T1000 (cell line): ENCODE measurements around the gene LAMA3.

ENCODE experiments used
- DNase-seq: peaks from one replicate; lab custom pipeline; 2025; ENCODE audit warnings: mixed read lengths; lab: John Stamatoyannopoulos, UW

LAMA3 gene

DNA sequence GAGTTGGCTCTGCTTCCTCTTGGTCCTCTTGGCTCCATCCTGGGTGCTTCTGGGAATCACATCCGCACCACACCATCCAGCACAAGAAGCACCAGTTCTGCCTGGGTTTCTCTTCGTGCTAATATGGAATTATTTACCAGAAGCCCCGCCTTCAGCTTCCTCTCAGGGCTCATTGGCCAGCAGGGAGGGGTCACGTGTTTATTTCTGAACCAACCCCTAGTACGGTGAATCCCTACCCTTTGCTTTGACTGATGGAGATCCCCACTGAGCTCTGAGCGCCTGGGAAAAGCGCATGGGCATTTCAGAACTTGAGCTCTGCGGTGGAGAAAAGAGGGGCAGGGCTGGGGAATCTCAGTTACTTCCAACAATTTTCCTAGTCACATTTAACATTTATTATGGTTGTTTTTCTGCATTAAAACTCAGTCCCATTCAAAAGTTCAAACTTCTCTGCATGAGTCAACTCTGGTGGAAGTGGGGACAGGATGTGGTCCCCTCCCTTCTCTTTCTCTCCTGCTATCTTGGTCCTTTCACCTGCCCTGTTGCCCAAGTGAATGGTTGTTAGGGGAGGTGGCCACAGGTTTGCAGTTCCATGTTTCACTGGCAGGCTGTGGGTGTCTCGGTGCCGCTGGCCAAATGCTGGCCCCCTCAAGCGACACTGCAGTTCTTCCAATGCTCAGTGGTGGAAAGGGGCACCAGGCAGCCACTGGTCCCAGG lies 248.9 kb downstream of the LAMA3 start:
- no peak for DNase-seq

DNA sequence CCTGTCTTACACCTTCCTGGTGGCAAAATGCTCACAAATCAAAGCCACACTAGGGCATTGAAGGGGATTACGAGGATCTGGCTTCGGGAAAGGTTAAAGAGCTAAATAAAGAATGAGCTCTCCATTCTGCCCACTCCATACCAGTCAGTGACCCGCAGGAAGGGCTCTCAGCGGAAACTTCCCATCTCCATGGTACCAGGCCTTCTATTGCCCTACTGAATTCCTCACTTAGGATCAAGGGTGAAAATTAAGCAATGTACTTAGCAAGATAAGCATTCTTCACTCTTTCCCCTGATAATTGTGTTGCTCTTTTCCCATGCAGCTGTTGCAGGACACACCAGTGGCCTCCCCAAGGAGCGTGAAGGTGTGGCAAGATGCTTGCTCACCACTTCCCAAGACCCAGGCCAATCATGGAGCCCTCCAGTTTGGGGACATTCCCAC lies 249.7 kb downstream of the LAMA3 start:
- DNase-seq = no peak

DNA sequence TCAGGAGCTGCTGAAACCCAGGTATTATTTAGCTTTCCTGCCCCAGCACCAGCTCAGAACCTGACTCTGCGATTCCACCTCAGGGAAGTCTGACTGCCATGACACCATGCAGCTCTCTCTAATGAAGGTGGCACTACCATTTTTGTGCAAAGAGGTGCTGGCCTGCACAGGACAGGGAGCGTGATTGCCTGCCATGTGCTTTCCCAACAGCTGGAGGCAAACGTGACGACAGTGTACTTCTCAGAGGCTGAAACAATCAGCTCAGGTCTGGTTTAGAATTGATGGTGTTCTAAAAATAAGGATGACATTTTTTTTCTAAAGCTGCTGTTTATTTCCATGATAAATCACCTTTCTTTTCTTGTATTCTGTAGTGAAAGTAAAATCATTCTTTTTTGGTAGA lies 250.1 kb downstream of the LAMA3 start:
- DNase-seq = no peak

DNA sequence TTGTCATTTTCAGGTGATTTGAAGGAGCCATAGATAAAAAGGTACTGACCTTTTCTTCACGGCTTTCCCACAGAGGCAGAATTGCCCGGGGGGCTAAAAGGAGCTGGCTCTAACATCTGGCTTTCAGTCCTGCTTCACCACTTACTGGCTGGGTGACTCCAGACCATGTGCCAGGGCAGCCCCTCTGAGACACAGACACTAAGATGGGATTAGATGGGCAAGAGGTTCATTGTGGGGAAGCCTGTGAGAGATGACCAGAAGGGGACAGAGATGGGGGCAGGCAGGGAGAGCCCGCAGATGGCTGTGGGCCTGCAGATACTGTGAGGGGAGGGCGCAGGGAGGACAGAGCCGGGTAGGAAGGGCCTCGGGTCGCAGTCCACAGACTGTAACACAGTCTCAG lies 250.6 kb downstream of the LAMA3 start:
- DNase-seq = no peak

DNA sequence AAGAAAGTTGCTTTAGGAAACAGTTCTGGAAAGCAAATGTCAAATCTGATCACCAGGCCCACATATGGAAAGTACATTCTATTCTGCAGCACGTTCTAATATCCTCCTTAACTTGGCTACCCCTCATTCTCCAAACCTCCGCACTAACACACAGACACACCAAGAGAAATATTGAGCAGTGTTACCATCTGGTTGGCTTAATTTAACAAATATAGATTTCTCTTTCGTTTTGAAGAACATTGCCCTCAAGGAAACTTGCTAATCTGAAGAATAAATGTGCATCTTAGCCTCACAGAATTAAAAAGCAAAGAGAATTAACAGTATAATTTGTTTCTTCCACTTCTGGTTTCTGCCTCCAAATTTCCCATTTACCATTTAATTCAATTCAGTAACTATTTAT lies 252.5 kb downstream of the LAMA3 start:
- no peak for DNase-seq

DNA sequence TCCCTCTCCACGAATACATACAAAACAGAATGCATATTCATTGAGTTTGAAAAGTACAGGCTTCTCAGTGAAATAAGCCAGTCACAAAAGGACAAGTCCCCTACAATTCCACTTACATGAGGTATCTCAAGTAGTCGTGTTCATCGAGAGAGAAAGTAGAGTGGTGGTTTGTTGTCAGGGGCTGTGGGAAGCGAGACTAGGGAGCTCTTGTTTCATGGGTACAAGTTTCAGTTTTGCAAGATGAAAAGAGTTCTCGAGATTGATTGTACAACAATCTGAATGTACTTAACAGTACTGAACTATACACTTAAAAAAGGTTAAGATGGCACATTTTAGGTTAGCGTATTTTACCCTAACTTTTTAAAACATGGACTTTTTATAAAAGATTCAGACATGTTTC lies 253.9 kb downstream of the LAMA3 start:
- no peak for DNase-seq

DNA sequence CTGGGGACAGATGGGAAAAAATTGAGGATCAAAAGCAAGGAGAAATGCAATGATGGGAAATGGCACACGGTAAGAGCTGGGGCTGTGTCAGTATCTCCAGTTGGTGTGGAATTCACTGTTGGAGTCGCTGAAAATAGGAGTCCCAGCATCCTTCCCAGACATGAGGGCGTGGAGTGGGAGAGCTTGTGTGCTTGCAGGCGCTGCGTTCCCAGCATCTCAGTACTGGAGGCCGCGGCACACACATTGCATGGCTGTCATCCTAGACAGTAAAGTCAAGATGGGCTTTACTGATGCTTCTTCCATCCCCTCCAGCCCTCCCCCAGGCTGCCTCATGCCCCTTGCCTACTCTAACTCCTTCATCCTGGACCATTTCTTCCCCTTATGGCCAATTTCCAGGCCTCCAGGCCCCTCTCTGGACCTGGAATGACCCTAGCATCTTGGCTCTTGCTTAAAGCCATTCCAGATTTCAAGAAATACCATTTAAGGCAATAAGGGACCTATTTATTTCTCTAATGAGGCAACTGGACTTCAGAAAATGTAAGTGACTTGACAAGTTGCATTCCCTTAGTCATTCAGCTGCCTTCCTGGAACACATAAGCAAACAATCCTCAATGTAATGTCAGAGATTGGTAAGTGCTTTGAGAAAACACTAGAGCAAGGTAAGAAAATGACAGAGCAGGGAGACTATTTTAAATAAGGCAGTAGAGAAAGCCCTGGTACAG lies 254.8 kb downstream of the LAMA3 start:
- no peak for DNase-seq

DNA sequence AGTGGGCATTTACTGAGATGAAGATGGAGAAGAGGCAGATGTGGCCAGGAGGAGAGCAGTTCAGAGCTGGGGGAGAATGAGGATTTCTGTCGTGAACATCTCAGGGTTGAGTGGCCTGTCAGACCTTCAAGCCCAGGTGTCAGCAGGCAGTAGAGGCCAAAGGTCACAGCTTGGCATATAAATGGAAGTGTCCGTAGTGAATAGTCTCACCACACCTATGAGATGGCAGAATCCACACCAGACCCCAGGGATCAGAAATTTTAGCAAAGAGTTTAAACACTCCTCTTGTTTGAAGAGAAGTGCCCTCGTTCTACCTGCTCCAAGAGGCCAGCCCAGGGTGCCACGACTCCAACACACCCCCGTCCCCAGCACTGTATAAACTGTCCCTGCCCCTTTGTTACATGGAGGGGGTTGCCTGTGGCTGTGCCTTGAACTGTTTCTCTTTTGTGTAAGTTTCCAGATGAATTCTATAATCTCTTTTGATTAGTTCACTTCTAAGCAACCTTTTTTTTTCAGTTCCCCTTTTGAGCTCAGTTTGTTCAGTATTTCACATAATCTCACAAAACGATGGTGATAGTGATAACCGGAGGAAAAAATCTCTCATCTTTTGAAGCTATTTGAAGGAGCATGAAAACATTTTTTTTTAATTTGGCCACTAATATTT lies 256.3 kb downstream of the LAMA3 start:
- no peak for DNase-seq

DNA sequence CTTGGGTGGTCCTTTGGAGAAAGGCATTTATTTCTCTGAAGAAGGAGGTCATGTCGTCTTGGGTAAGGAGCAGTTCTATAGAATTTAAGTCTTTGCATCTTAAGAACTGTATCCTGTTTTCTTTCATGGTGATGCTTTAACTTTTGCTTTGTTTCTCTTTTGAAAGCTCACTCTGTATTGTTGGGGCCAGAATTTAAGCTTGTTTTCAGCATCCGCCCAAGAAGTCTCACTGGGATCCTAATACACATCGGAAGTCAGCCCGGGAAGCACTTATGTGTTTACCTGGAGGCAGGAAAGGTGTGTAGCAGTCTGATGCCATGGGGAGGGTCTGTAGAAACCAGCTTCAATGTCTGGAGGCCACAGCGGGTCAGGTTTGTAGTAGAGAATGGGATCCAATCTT lies 260.6 kb downstream of the LAMA3 start:
- no peak for DNase-seq

DNA sequence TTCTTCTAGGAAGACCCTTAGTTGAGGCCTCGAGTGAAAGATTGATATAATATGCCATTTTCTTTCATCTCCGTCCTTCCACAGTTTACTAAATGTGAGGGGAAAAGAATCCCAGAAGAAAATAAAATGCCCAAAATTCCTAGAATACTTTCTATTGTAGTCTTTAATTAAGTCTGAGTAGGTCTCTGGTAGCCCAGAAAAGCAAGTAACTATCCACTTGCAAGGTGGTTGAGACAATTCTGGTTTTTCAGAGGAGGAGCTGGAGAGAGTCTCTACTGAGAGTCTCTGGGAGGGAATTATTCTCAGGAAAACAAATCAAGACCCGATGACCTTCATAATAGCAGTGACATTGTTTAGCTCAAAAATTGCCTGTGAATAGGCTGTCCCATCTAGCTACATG lies 261.4 kb downstream of the LAMA3 start:
- DNase-seq = no peak

DNA sequence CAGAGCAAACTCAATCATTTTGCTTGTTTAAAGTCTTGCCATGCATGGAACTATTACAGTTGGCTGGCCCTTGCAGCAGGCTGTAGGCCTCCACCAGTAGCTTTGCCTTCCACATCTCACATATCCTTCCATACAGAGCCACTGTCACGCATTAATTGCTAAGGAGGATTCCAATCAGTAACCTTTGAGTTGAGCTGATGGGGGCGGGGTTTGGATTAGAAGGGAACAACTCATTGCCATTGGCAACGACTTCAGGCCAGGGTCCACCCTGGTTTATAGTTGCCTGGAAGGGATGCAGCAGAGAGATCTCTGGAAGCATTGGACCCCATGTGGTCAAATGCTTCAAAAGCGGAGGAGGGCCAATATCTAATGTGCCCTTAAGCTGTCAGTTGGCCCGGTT lies 262.0 kb downstream of the LAMA3 start:
- DNase-seq = no peak

DNA sequence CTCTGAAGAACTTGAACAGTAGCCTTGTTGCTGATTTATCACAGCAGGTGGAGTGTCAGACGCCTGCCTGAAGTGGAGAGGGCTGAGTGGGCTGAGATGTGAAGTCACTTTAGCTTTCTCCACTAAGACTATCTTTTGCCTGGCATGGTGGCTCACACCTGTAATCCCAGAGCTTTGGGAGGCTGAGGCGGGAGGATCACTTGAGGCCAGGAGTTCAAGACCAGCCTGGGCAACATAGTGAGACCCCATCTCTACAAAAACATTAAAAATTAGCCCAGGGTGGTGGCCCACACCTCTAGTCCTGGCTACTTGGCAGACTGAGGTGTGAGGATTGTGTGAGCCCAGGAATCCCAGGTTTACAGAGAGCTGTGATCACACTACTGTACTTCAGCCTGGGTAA lies 264.7 kb downstream of the LAMA3 start:
- DNase-seq = no peak

DNA sequence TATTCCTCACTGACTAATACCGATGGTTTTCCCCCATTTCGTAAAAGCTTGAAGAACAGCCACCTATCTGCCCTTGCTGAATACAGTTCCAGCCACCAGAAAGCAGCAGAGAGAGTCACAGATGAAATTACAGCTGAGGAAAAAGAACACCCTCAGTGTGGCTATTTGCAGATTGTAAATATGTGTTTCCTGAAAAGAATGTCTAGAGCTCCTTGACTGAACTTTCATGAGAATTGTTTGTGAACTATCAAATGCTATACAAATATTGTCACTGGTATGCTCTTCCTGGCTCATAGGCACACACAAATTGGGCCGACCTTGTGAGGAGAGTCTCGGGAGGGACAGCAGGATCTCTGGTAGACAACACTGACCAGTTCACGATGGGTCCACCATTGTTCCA lies 267.2 kb downstream of the LAMA3 start:
- DNase-seq = no peak

DNA sequence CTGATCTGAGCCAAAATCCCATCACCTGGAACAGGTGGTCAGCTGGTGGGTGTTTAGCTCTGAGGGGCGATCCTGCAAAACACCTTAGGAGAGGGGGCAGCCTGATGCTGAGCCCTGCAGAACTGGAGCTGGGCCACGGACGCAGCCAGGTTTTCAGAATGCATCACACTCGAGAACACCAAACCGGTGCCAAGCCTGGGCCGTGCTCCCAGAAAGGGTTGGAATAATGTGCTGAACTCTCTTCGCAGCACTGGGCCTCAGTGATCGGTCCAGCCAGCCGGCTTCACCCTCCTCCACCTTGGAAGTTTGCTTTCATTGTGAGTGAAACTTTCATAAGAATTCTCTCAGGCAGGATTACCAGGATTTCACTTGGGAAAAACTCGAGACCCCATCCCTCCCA lies 268.8 kb downstream of the LAMA3 start:
- DNase-seq = no peak

DNA sequence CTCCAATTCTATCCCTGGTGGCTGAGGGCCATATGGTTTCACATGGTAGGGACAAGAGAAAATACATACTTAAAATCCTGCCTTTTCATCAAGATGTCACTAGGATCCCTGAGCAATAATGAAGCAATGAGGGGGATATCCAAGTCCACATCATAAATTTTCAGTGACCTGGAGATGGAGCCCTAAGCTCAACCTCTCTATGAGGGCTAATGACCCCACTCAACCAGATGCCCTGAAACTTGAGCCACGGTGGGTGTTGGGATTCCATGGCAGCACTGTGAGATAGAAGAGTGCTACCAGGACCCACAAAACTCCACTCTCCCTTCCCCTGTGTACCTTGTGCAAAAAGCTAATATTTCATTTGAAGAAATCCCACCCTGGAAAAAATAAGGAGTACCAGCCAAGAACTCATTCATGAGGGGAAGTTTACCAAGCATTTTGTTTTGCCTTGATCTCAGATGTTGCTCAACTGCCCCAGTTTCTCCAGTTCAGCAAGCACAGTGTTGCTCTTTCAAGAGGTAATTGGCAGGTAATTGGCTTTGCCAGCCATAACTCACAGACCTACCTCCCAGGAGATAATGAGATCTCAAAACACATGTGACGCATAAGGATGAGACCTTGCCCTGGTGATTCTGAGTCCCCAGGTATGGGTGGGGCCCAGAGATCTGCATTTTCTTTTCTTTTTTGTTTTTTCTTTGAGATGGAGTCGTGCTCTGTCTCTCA lies 274.4 kb downstream of the LAMA3 start:
- no peak for DNase-seq

DNA sequence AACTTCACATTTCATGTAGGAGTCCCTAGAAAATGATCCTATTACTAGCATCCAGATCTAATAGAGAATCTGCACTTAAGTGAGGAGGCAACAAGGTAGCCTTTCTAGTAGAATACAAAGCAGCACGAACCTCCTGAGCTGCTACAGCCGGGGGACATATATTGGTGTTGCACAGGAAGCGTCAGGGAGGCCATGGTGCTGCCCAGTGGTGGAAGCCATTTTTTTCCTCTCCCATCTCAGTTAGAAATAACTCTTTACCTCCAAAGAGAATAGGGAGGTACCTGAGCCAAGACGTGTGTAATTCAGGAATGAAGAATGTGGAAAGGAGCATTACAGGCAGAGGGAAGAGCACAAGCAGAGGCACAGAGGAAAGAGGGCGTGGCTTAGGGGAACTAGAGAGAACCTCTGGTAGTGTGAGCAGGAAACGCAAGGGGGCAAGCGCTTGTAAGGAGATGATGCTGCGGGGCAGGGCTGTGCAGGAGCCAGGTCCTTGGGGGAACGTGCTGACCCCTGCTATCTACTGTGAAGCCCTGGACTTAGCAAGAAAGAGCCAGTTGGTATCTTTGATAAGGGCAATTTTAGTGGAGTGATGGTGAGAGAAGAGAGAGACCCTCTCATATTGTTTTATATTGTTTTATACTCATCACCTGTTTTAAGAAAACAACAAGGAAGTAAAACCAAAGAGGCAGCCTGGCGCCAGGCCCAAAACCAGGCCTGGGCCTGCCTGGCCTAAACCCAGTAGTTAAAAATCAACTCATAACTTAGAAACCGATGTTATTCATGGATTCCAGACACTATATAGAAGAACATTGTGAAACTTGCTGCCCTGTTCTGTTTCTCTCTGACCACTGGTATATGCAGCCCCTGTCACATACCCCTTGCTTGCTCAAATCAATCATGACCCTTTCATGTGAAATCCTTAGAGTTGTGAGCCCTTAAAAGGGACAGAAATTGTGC lies 275.3 kb downstream of the LAMA3 start:
- no peak for DNase-seq

DNA sequence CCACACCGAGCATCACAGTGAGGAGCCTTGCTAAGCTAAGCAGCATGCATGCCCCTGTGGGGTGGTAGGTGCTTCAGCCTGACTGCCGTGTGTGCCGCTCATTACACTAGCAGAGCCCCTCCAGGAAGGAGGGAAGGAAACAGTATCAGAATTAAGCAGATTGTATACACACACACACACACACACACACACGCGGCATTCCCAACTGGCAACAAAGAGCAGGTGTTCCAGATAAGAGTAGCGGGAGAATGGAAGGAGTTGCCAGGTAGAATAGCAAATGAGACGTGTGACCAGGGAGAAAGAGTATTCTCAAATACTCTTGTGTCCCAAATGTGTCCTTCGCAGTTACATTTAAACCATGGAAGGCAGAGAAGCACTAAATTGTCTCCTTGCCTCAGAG lies 277.7 kb downstream of the LAMA3 start:
- no peak for DNase-seq

DNA sequence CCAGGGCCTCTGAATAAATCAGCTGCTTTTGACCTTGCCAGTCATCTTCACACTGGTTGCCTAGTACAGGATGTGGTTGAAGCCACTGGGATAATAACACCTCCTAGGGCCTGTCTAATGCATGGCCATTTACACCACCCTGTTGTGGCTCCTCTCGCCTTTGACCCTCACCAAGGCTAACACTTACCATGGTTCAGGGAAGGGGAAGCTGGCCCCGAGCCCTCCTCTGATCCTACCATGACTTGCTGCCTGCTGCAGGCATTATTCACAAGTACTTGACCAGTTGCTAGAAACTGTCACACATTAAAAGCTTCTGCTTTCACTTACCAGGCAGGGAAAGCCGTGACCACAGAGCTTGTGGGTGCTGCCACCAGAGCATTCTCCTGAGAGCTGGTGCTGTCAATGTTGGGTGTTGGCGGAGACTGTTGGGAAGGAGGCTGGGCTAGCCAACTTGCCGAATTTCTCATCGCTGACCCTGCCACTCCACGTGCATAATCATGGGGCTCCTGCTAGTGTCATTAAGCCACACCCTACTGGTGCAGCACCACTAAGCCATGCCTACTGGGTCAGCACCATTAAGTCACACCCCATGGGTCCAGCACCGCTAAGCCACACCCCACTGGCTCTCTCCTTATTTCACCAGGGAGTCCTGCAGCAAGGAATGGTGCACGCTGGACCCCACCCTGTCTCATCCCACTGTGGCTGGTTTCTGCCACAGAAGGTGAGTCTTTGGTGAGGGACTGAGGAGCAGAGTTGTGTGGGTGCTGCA lies 278.3 kb downstream of the LAMA3 start:
- DNase-seq = no peak

DNA sequence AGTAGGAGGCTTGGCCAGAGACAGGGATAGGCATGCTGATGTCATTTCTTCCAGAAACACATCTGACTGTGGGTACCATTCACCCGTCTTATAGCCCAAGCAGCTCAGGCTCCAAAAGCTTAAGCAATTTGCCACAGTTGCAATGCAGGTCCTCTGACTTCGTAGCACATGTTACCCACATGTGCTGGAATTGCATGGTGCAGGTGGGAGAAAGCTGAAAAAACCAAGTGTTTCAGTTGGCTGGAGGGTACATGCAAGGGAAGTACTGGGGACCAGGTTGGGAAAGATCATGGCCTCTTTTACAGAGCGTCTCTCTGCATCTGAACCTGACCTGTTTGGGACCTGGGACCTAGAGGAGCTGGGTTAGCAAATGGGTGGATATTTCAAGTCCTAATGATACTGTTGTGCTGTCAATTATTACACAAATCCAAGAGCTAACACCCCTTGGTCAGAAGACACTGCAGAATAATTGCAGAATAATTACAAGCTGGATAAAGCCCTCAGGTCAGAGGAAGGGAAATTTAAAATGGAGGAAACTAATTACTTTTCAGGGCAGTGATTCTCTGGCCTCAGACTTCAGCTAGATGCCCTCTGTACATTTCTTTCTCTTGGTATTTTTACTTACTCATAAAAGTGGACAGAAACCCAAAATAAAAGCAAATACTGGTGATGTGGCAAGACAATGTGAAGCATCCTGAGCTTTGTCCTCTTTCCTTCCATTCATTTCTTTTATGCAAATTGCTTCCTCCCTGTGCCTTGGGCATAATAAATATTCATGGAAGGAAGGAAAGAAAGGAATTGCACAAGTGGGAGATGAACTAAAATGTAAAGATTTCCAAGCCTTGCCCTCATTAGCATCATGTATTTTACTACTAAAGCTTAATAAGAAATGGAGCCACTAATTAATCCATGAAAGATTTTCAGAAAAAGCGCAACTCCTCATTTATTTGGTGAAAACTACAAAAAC lies 279.7 kb downstream of the LAMA3 start:
- DNase-seq = no peak
